ENCODE data around the gene ACYP1. TPM values are rescaled to one million over a fixed set of nuclear protein-coding genes. Genes with fewer than 3 reads are reported as not detected.

Gene ACYP1
- polyA plus RNA-seq, 3 donors, result 2.8 to 11.8 (median 4.3) TPM

DNA sequence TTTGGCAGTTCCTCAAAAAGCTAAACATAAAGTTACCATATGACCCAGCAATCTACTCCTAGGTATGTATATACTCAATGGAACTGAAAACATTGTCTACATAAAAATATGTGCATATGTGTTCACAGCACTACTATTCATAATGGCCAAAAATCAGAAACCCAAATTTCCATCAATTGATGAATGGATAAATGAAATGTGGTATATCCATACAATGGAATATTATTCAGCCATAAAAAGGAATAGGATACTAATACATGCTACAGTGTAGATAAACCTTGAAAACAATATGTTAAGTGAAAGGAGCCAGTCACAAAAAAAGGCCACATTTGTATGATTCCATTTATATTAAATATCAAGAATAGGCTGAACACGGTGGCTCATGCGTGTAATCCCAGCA is 3.4 kb downstream of the ACYP1 start:
- H3K27ac ChIP-seq (ENCODE audit: low read depth in 1 of 2, low read length in 2 of 2), result no peak overlapping the region
- no peak overlapping the region for H3K4me3 ChIP-seq (replicated peaks in 1 of 3; ENCODE audit: low read depth in 2 of 3, low read length in 3 of 3)
- Mint-ChIP-seq H3K4me3 (no peak overlapping the region), H3K36me3 (peaks cover 19 to 25% of the 10 kb centered on the region in 2 donors), H3K27me3 (ENCODE audit: low read depth in 3 of 3) (no peaks in the 10 kb centered on the region), H3K9me3 (peaks cover 0 to 5% (median 0%) of the 10 kb centered on the region in 7 donors), H3K4me1 (peaks cover 16% of the 10 kb centered on the region), H3K27ac (no peak overlapping the region)
- no peaks in the 10 kb centered on the region for H3K36me3 ChIP-seq (replicated peaks in 1 of 2; ENCODE audit: control insufficient read depth in 1 of 2, insufficient read depth in 2 of 2, low read length in 2 of 2)
- H4K20me1 ChIP-seq (ENCODE audit: insufficient read depth, low read length), result no peaks in the 10 kb centered on the region
- peaks cover 23% of the 10 kb centered on the region for H3K79me2 ChIP-seq (ENCODE audit: insufficient read depth, low read length)
- no CpG with 5 or more reads among the region's 2 CpGs for WGBS (ENCODE audit: insufficient coverage)
- DNase-seq, result no peak
- intact Hi-C loops (cut with micrococcal nuclease), result loop anchor here (10.0 kb wide), 2 partner anchors 56 to 116 kb away; partner anchors contain the start of gene EIF2B2 (in 1 of the 2)
- no peak overlapping the region for H3K9ac ChIP-seq (ENCODE audit: insufficient read depth, low read length, poor library complexity, severe bottlenecking)
- H3K27me3 ChIP-seq (ENCODE audit: control insufficient read depth in 2 of 2, insufficient read depth in 2 of 2, low read length in 2 of 2), result no peaks in the 10 kb centered on the region
- H3K4me2 ChIP-seq (replicated peaks; ENCODE audit: extremely low read depth, low read length, poor library complexity, severe bottlenecking), result no peak overlapping the region
- TF ChIP-seq, protein P1, sequence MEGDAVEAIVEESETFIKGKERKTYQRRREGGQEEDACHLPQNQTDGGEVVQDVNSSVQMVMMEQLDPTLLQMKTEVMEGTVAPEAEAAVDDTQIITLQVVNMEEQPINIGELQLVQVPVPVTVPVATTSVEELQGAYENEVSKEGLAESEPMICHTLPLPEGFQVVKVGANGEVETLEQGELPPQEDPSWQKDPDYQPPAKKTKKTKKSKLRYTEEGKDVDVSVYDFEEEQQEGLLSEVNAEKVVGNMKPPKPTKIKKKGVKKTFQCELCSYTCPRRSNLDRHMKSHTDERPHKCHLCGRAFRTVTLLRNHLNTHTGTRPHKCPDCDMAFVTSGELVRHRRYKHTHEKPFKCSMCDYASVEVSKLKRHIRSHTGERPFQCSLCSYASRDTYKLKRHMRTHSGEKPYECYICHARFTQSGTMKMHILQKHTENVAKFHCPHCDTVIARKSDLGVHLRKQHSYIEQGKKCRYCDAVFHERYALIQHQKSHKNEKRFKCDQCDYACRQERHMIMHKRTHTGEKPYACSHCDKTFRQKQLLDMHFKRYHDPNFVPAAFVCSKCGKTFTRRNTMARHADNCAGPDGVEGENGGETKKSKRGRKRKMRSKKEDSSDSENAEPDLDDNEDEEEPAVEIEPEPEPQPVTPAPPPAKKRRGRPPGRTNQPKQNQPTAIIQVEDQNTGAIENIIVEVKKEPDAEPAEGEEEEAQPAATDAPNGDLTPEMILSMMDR (IDR thresholded peaks at IDR 0.05), result no peak
- H2AFZ ChIP-seq (ENCODE audit: insufficient read depth, low read depth, low read length, poor library complexity, severe bottlenecking), result no peak overlapping the region
- H3K4me1 ChIP-seq (ENCODE audit: control insufficient read depth in 1 of 2, insufficient read depth in 2 of 2, low read length in 2 of 2), result peaks cover 9 to 17% of the 10 kb centered on the region in 2 donors
- no peaks in the 10 kb centered on the region for H3K9me3 ChIP-seq (replicated peaks in 1 of 2; ENCODE audit: control insufficient read depth in 1 of 2, insufficient read depth in 1 of 2, low read length in 2 of 2)

DNA sequence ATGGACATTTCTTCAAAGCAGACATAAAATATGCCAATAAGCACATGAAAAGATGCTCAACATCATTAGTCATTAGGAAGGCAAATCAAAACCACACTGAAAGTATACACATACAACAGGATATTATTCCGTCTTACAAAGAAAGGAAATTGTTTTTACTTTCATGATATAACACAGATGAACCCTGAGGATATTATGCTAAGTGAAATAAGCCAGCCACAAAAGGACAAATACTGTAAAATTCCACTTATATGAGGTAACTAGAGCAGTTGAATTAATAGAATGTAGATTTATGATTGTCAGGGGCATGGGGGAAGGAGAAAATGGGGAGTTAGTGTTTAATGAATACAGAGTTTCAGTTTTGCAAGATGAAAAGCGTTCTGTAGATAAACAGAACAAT is 4.2 kb downstream of the ACYP1 start:
- Histone ChIP-seq H3K9me3 (replicated peaks in 1 of 2; ENCODE audit: control insufficient read depth in 1 of 2, insufficient read depth in 1 of 2, low read length in 2 of 2) (no peaks in the 10 kb centered on the region), H3K27ac (ENCODE audit: low read depth in 1 of 2, low read length in 2 of 2) (no peak overlapping the region), H3K27me3 (ENCODE audit: control insufficient read depth in 2 of 2, insufficient read depth in 2 of 2, low read length in 2 of 2) (no peaks in the 10 kb centered on the region), H2AFZ (ENCODE audit: insufficient read depth, low read depth, low read length, poor library complexity, severe bottlenecking) (no peak overlapping the region), H4K20me1 (ENCODE audit: insufficient read depth, low read length) (no peaks in the 10 kb centered on the region), H3K36me3 (replicated peaks in 1 of 2; ENCODE audit: control insufficient read depth in 1 of 2, insufficient read depth in 2 of 2, low read length in 2 of 2) (no peaks in the 10 kb centered on the region), H3K4me3 (replicated peaks in 1 of 3; ENCODE audit: low read depth in 2 of 3, low read length in 3 of 3) (no peak overlapping the region), H3K4me2 (replicated peaks; ENCODE audit: extremely low read depth, low read length, poor library complexity, severe bottlenecking) (no peak overlapping the region), H3K4me1 (ENCODE audit: control insufficient read depth in 1 of 2, insufficient read depth in 2 of 2, low read length in 2 of 2) (peaks cover 9 to 17% of the 10 kb centered on the region in 2 donors), H3K79me2 (ENCODE audit: insufficient read depth, low read length) (peaks cover 23% of the 10 kb centered on the region), H3K9ac (ENCODE audit: insufficient read depth, low read length, poor library complexity, severe bottlenecking) (no peak overlapping the region)
- no CpG with 5 or more reads among the region's 2 CpGs for WGBS (ENCODE audit: insufficient coverage)
- intact Hi-C loops (cut with micrococcal nuclease), result loop anchor here (10.0 kb wide), 2 partner anchors 55 to 115 kb away; partner anchors contain the start of gene EIF2B2 (in 1 of the 2)
- no peak overlapping the region for H3K4me3 Mint-ChIP-seq
- H3K27ac Mint-ChIP-seq, result no peak overlapping the region
- TF ChIP-seq, protein P1 (IDR thresholded peaks at IDR 0.05), result no peak
- peaks cover 19 to 27% of the 10 kb centered on the region in 2 donors for H3K36me3 Mint-ChIP-seq
- no peak for DNase-seq
- peaks cover 0 to 5% (median 0%) of the 10 kb centered on the region in 7 donors for H3K9me3 Mint-ChIP-seq
- H3K4me1 Mint-ChIP-seq, result peaks cover 17% of the 10 kb centered on the region
- H3K27me3 Mint-ChIP-seq (ENCODE audit: low read depth in 3 of 3), result no peaks in the 10 kb centered on the region
